IMR-90 (cell line): ENCODE data around the gene LLGL1. TPM values are rescaled to one million over a fixed set of nuclear protein-coding genes. Genes with fewer than 3 reads are reported as not detected.

Experiments
- ATAC-seq: fragments of 200-7000 bp; cut with Tn5 transposase; 2 replicates; pipeline ENCODE4 v1.9.1; 2020; ENCODE audit warnings: low read depth, mild to moderate bottlenecking, moderate library complexity
- BruUV-seq: library from RNA; stranded (reverse); fragments of 400-500 nt; replicated peaks from 2 replicates; lab custom pipeline; 2021; lab: Mats Ljungman, UMichigan
- CTCF ChIA-PET: fragments of 300-600 bp; formaldehyde crosslinking; extraction: SDS; loops from one replicate; lab custom pipeline; 2021; ENCODE audit warnings: antibody characterized with exemption; lab: Yijun Ruan, JAX
- POLR2A ChIA-PET: fragments of 300-600 bp; sonication (Branson Sonifier 250); formaldehyde crosslinking; loops from one replicate; lab custom pipeline; 2022; ENCODE audit warnings: antibody characterized with exemption; ENCODE audit not compliant: unreplicated experiment; lab: Charles Lee
- DNase-seq: peaks from one replicate; pipeline ENCODE4 v3.0.0; 2013
- H2AFZ ChIP-seq: replicated peaks from 2 replicates; pipeline ENCODE3; 2013; ENCODE audit warnings: low read length, mild to moderate bottlenecking; ENCODE audit not compliant: poor library complexity
- H2AK5ac ChIP-seq: 2 replicates; pipeline ENCODE4 v1.6.1; 2013; ENCODE audit warnings: low read depth, low read length, inconsistent platforms
- H2AK9ac ChIP-seq: replicated peaks from 2 replicates; pipeline ENCODE3; 2013; ENCODE audit warnings: mild to moderate bottlenecking, low read depth, low read length, moderate library complexity; ENCODE audit not compliant: poor library complexity
- H2BK120ac ChIP-seq: 2 replicates; pipeline ENCODE4 v1.6.1; 2013; ENCODE audit warnings: low read depth, low read length, inconsistent platforms
- H2BK15ac ChIP-seq: 3 replicates; pipeline ENCODE4 v1.6.1; 2013; ENCODE audit warnings: low read depth, low read length, inconsistent platforms
- H2BK20ac ChIP-seq: 2 replicates; pipeline ENCODE4 v1.6.1; 2013; ENCODE audit warnings: low read depth, mild to moderate bottlenecking, inconsistent platforms, low read length, moderate library complexity
- H2BK5ac ChIP-seq: 2 replicates; pipeline ENCODE4 v1.6.1; 2013; ENCODE audit warnings: mild to moderate bottlenecking, low read depth, low read length, inconsistent platforms; ENCODE audit not compliant: poor library complexity, severe bottlenecking
- H3K14ac ChIP-seq: replicated peaks from 2 replicates; pipeline ENCODE4 v1.6.1; 2013; ENCODE audit warnings: low read depth, low read length, inconsistent platforms
- H3K18ac ChIP-seq: 2 replicates; pipeline ENCODE4 v1.6.1; 2013; ENCODE audit warnings: low read depth, low read length, control low read depth
- H3K23ac ChIP-seq: 2 replicates; pipeline ENCODE4 v1.6.1; 2013; ENCODE audit warnings: low read depth, low read length, inconsistent platforms
- H3K27ac ChIP-seq: 2 replicates; pipeline ENCODE4 v1.5.1; 2013; ENCODE audit warnings: mild to moderate bottlenecking, control low read depth, low read length; ENCODE audit not compliant: insufficient read depth
- H3K27me3 ChIP-seq: 2 replicates; pipeline ENCODE4 v1.6.1; 2013; ENCODE audit warnings: low read length; ENCODE audit not compliant: control insufficient read depth, insufficient read depth
- H3K36me3 ChIP-seq: 2 replicates; pipeline ENCODE4 v1.6.1; 2013; ENCODE audit warnings: low read length, mixed read lengths; ENCODE audit not compliant: control insufficient read depth, insufficient read depth
- H3K4ac ChIP-seq: 2 replicates; pipeline ENCODE4 v1.6.1; 2013; ENCODE audit warnings: low read depth, low read length, inconsistent platforms
- H3K4me1 ChIP-seq: 2 replicates; pipeline ENCODE4 v1.6.1; 2013; ENCODE audit warnings: low read length, mixed read lengths; ENCODE audit not compliant: control insufficient read depth, insufficient read depth
- H3K4me2 ChIP-seq: 2 replicates; pipeline ENCODE4 v1.6.1; 2013; ENCODE audit warnings: low read depth, mild to moderate bottlenecking, control low read depth, low read length, moderate library complexity
- H3K4me3 ChIP-seq: 2 replicates; pipeline ENCODE4 v1.5.1; 2013; ENCODE audit warnings: low read depth, mild to moderate bottlenecking, control low read depth, low read length, moderate library complexity; ENCODE audit not compliant: insufficient read depth
- H3K56ac ChIP-seq: 2 replicates; pipeline ENCODE4 v1.6.1; 2013; ENCODE audit warnings: low read length, inconsistent platforms; ENCODE audit not compliant: insufficient read depth; ENCODE audit errors: extremely low read depth
- H3K79me1 ChIP-seq, 2 experiments: 2 replicates each; pipeline ENCODE4 v1.6.1; 2013; ENCODE audit warnings: low read length in 2 of 2, inconsistent platforms in 1 of 2, low read depth in 1 of 2
- H3K9ac ChIP-seq: 2 replicates; pipeline ENCODE4 v1.6.1; 2013; ENCODE audit warnings: low read depth, low read length, control low read depth
- H3K9me1 ChIP-seq: 2 replicates; pipeline ENCODE4 v1.6.1; 2013; ENCODE audit warnings: low read length, inconsistent platforms; ENCODE audit not compliant: insufficient read depth
- H3K9me3 ChIP-seq: 2 replicates; pipeline ENCODE4 v1.6.1; 2013; ENCODE audit warnings: low read length; ENCODE audit not compliant: control insufficient read depth, insufficient read depth
- H4K20me1 ChIP-seq: 2 replicates; pipeline ENCODE4 v1.6.1; 2013; ENCODE audit warnings: low read length, inconsistent platforms; ENCODE audit not compliant: insufficient read depth
- H4K5ac ChIP-seq: 2 replicates; pipeline ENCODE4 v1.6.1; 2013; ENCODE audit warnings: mild to moderate bottlenecking, low read depth, low read length, control low read depth
- H4K8ac ChIP-seq, 2 experiments: 2 replicates each; pipeline ENCODE4 v1.6.1; 2013; ENCODE audit warnings: low read depth in 2 of 2, low read length in 2 of 2, control low read depth in 1 of 2, inconsistent platforms in 1 of 2
- H4K91ac ChIP-seq: 2 replicates; pipeline ENCODE4 v1.6.1; 2013; ENCODE audit warnings: low read depth, low read length, inconsistent platforms; ENCODE audit not compliant: insufficient read depth
- BHLHE40 ChIP-seq: fragments of 150-350 bp; IDR thresholded peaks from 2 replicates; pipeline ENCODE4 v1.6.1; 2016; ENCODE audit warnings: mild to moderate bottlenecking, low read depth, low read length
- CEBPB ChIP-seq: IDR thresholded peaks from 2 replicates; pipeline ENCODE4 v1.6.1; 2012; ENCODE audit warnings: low read depth, low read length, improper control_type of control experiment
- CHD1 ChIP-seq: IDR thresholded peaks from 2 replicates; pipeline ENCODE4 v1.6.1; 2012; ENCODE audit warnings: low read depth, low read length, improper control_type of control experiment
- CTCF ChIP-seq: conservative IDR thresholded peaks from 2 replicates; pipeline ENCODE4 v1.5.1; 2012; ENCODE audit warnings: mild to moderate bottlenecking, low read depth, low read length, improper control_type of control experiment
- ELK1 ChIP-seq: fragments of 150-350 bp; IDR thresholded peaks from 2 replicates; pipeline ENCODE4 v1.6.1; 2016; ENCODE audit warnings: low read depth, mild to moderate bottlenecking, low read length, moderate library complexity, borderline replicate concordance
- FOS ChIP-seq: fragments of 150-350 bp; IDR thresholded peaks from 2 replicates; pipeline ENCODE4 v1.6.1; 2016; ENCODE audit warnings: low read depth, low read length
- MAFK ChIP-seq: IDR thresholded peaks from 2 replicates; pipeline ENCODE4 v1.6.1; 2012; ENCODE audit warnings: low read depth, low read length, improper control_type of control experiment
- MAZ ChIP-seq: IDR thresholded peaks from 2 replicates; pipeline ENCODE4 v1.6.1; 2012; ENCODE audit warnings: low read depth, mild to moderate bottlenecking, low read length, improper control_type of control experiment, moderate library complexity, borderline replicate concordance
- MXI1 ChIP-seq: IDR thresholded peaks from 2 replicates; pipeline ENCODE4 v1.6.1; 2012; ENCODE audit warnings: low read depth, mild to moderate bottlenecking, low read length, moderate library complexity, borderline replicate concordance
- NFE2L2 ChIP-seq: fragments of 150-350 bp; IDR thresholded peaks from 2 replicates; pipeline ENCODE4 v1.6.1; 2016; ENCODE audit warnings: low read depth, mild to moderate bottlenecking, low read length
- RAD21 ChIP-seq: IDR thresholded peaks from 2 replicates; pipeline ENCODE4 v1.6.1; 2012; ENCODE audit warnings: low read length, improper control_type of control experiment
- RCOR1 ChIP-seq: IDR thresholded peaks from 2 replicates; pipeline ENCODE4 v1.6.1; 2012; ENCODE audit warnings: mild to moderate bottlenecking, low read length, improper control_type of control experiment; ENCODE audit not compliant: insufficient replicate concordance
- RFX5 ChIP-seq: IDR thresholded peaks from 2 replicates; pipeline ENCODE4 v1.8.0; 2012; ENCODE audit warnings: low read depth, mild to moderate bottlenecking, low read length, moderate library complexity
- SMC3 ChIP-seq: fragments of 150-350 bp; IDR thresholded peaks from 2 replicates; pipeline ENCODE4 v1.6.1; 2016; ENCODE audit warnings: low read depth, mild to moderate bottlenecking, antibody characterized with exemption, low read length, moderate library complexity
- WGBS, 2 experiments: methylation state at CpG; one replicate each; pipeline versions ENCODE4 v1.1.5 to v1.1.7; 2013; ENCODE audit warnings: missing lambda C conversion rate in 2 of 2; ENCODE audit not compliant: insufficient read length in 1 of 2; ENCODE audit errors: extremely low coverage in 2 of 2; 5-methylcytosine and 5-hydroxymethylcytosine counted together
- dilution Hi-C: fragments of 300-500 bp; cut with HindIII; formaldehyde crosslinking; loops from one replicate; pipeline ENCODE4 v1.14.3; 2018; ENCODE audit warnings: low sequenced_read_pairs; ENCODE audit not compliant: unreplicated experiment
- in situ Hi-C: fragments of 300-500 bp; cut with MboI; formaldehyde crosslinking; loops from 3 replicates; pipeline ENCODE4 v1.14.3; 2019; ENCODE audit warnings: low sequenced_read_pairs, inconsistent platforms, mixed read lengths
- intact Hi-C: fragments of 100-400 bp; cut with micrococcal nuclease; formaldehyde crosslinking; loops from 2 replicates; pipeline ENCODE4 v1.10.0; 2022
- polyA plus RNA-seq, 3 experiments: library from polyadenylated mRNA; depleted of rRNA; stranded (reverse); fragments of >200 nt; gene quantifications; 2 replicates each; pipeline ENCODE4 v1.2.3, GENCODE V29; 2012; ENCODE audit warnings: low replicate concordance in 1 of 3
- total RNA-seq: library from RNA; depleted of rRNA; stranded (reverse); fragments of >200 nt; gene quantifications from 2 replicates; pipeline ENCODE4 v1.2.3, GENCODE V29; 2012
- TF ChIP-seq, protein P1 (sequence below): fragments of 150-350 bp; IDR thresholded peaks from 2 replicates; pipeline ENCODE4 v1.6.1; 2017; ENCODE audit warnings: mild to moderate bottlenecking, antibody characterized with exemption, low read length, low read depth

The LLGL1 gene
- total and polyA plus RNA-seq, 2 of the 4 experiments (the other 2 are of a cell fraction): 40.1 to 52.9 TPM

DNA sequence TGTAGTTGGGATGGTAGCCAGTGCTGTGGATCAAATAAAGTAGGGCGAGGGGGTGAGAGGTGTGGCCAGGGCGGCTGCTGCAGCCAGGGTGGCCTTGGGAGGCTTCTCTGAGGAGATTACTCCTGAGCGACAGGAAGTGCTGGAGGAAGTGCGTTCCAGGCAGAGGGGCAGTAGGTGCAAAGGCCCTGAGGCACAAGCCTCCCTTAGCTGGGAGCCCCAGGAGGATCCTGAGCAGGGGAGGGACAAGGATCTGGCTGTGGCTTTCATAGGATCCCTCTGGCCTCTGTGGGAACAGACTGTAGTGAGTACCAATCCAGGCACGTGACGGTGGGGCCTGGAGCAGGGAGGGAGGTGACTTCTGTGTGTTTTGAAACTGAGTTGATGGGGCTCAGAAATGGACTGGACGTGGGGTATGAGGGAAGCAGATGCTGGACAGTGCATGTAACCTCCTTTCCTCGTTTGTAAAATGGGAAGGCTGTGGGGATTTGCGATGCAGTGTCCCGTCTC, 2.8 kb downstream of the LLGL1 start:
- no peak overlapping the region for H2BK120ac ChIP-seq
- H3K14ac ChIP-seq: no peak overlapping the region
- no peak overlapping the region for H3K4me2 ChIP-seq
- no peak overlapping the region for H2BK15ac ChIP-seq
- no peak for ATAC-seq
- no peak overlapping the region for H3K18ac ChIP-seq
- H4K20me1 ChIP-seq: peaks cover 61% of the 10 kb centered on the region
- H3K4ac ChIP-seq: no peak overlapping the region
- no peak overlapping the region for H4K91ac ChIP-seq
- no peak overlapping the region for H3K4me3 ChIP-seq
- intact Hi-C loops (no loop called here), dilution Hi-C loops (no loop called here), in situ Hi-C loops (no loop called here)
- no peak overlapping the region for H3K56ac ChIP-seq
- ChIA-PET CTCF (no interaction called here), POLR2A (no interaction called here)
- no peak overlapping the region for H3K27ac ChIP-seq
- H4K5ac ChIP-seq: no peak overlapping the region
- no peaks in the 10 kb centered on the region for H3K9me3 ChIP-seq
- no peak for DNase-seq
- H3K4me1 ChIP-seq: peaks cover 18% of the 10 kb centered on the region
- H2BK20ac ChIP-seq: no peak overlapping the region
- peaks cover 13% of the 10 kb centered on the region; the same call in 1 of the 2 replicates for H3K36me3 ChIP-seq
- no TSS peak for BruUV-seq
- H3K9ac ChIP-seq: no peak overlapping the region
- no peak overlapping the region for H2AFZ ChIP-seq
- H3K27me3 ChIP-seq: no peaks in the 10 kb centered on the region
- TF ChIP-seq MAFK (no peak), RFX5 (no peak), CHD1 (no peak), RCOR1 (no peak), FOS (no peak), CTCF (no peak), SMC3 (no peak), ELK1 (no peak), BHLHE40 (no peak), CEBPB (no peak), MAZ (no peak), NFE2L2 (no peak), RAD21 (no peak), MXI1 (no peak)
- TF ChIP-seq, protein P1, sequence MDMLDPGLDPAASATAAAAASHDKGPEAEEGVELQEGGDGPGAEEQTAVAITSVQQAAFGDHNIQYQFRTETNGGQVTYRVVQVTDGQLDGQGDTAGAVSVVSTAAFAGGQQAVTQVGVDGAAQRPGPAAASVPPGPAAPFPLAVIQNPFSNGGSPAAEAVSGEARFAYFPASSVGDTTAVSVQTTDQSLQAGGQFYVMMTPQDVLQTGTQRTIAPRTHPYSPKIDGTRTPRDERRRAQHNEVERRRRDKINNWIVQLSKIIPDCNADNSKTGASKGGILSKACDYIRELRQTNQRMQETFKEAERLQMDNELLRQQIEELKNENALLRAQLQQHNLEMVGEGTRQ: no peak
- H3K9me1 ChIP-seq: peaks cover 14% of the 10 kb centered on the region
- H2BK5ac ChIP-seq: no peak overlapping the region
- no peak overlapping the region for H2AK5ac ChIP-seq
- no peak overlapping the region for H4K8ac ChIP-seq
- 88% methylated on average over 4 of the region's 10 CpGs; no CpG with 5 or more reads in 1 of the 2 experiments for WGBS, 2 experiments
- H3K79me1 ChIP-seq: peaks cover 16 to 71% of the 10 kb centered on the region in 2 experiments
- no peak overlapping the region for H3K23ac ChIP-seq
- peak overlapping the region; percentile 19 for H2AK9ac ChIP-seq
